ENCODE data around the gene TMEM44.

The TMEM44 gene

GRCh38 chr3:194575484-194576210 is 57.6 kb downstream of the TMEM44 start:
- no peak for DNase-seq

- DNase-seq: no peak
Observed at GRCh38 chr3:194574639-194575483, 58.4 kb downstream of the TMEM44 start.

GRCh38 chr3:194573680-194574437 is 59.4 kb downstream of the TMEM44 start:
- no peak for DNase-seq

GRCh38 chr3:194572944-194573491 is 60.2 kb downstream of the TMEM44 start:
- no peak for DNase-seq

GRCh38 chr3:194572143-194572789 is 61.0 kb downstream of the TMEM44 start:
- no peak for DNase-seq

GRCh38 chr3:194571491-194572142 is 61.6 kb downstream of the TMEM44 start:
- DNase-seq: no peak

GRCh38 chr3:194570898-194571297 is 62.3 kb downstream of the TMEM44 start:
- DNase-seq: no peak

GRCh38 chr3:194570235-194570634 is 63.0 kb downstream of the TMEM44 start:
- no peak for DNase-seq

GRCh38 chr3:194569252-194569651 is 64.0 kb downstream of the TMEM44 start:
- DNase-seq: no peak

- DNase-seq: no peak
Observed at GRCh38 chr3:194565597-194566190, 67.5 kb downstream of the TMEM44 start.

- no peak for DNase-seq
Observed at GRCh38 chr3:194562986-194563385, 70.2 kb downstream of the TMEM44 start.

GRCh38 chr3:194561306-194561974 is 71.8 kb downstream of the TMEM44 start:
- DNase-seq: no peak

GRCh38 chr3:194560047-194560446 is 73.2 kb downstream of the TMEM44 start:
- DNase-seq: no peak

GRCh38 chr3:194559530-194559929 is 73.7 kb downstream of the TMEM44 start:
- DNase-seq: no peak

GRCh38 chr3:194556086-194557056 is 76.8 kb downstream of the TMEM44 start:
- DNase-seq: no peak

GRCh38 chr3:194555175-194556062 is 77.8 kb downstream of the TMEM44 start:
- no peak for DNase-seq

GRCh38 chr3:194554473-194555123 is 78.6 kb downstream of the TMEM44 start:
- no peak for DNase-seq

GRCh38 chr3:194552327-194552949 is 80.8 kb downstream of the TMEM44 start:
- no peak for DNase-seq
